IMR-90 (cell line): ENCODE results near the gene LDB2. TPM values are rescaled to one million over a fixed set of nuclear protein-coding genes. Genes with fewer than 3 reads are reported as not detected.
A peak's percentile ranks its signal among the peaks of the same experiment; 100 is the strongest.

Experiments
- ATAC-seq: fragments of 200-7000 bp; cut with Tn5 transposase; 2 replicates; pipeline ENCODE4 v1.9.1; 2020; ENCODE audit warnings: low read depth, mild to moderate bottlenecking, moderate library complexity
- BruUV-seq: library from RNA; stranded (reverse); fragments of 400-500 nt; replicated peaks from 2 replicates; lab custom pipeline; 2021; lab: Mats Ljungman, UMichigan
- CTCF ChIA-PET: fragments of 300-600 bp; formaldehyde crosslinking; extraction: SDS; loops from one replicate; lab custom pipeline; 2021; ENCODE audit warnings: antibody characterized with exemption; lab: Yijun Ruan, JAX
- POLR2A ChIA-PET: fragments of 300-600 bp; sonication (Branson Sonifier 250); formaldehyde crosslinking; loops from one replicate; lab custom pipeline; 2022; ENCODE audit warnings: antibody characterized with exemption; ENCODE audit not compliant: unreplicated experiment; lab: Charles Lee
- DNase-seq: peaks from one replicate; pipeline ENCODE4 v3.0.0; 2013
- H2AFZ ChIP-seq: replicated peaks from 2 replicates; pipeline ENCODE3; 2013; ENCODE audit warnings: low read length, mild to moderate bottlenecking; ENCODE audit not compliant: poor library complexity
- H2AK5ac ChIP-seq: 2 replicates; pipeline ENCODE4 v1.6.1; 2013; ENCODE audit warnings: low read depth, low read length, inconsistent platforms
- H2AK9ac ChIP-seq: replicated peaks from 2 replicates; pipeline ENCODE3; 2013; ENCODE audit warnings: mild to moderate bottlenecking, low read depth, low read length, moderate library complexity; ENCODE audit not compliant: poor library complexity
- H2BK120ac ChIP-seq: 2 replicates; pipeline ENCODE4 v1.6.1; 2013; ENCODE audit warnings: low read depth, low read length, inconsistent platforms
- H2BK15ac ChIP-seq: 3 replicates; pipeline ENCODE4 v1.6.1; 2013; ENCODE audit warnings: low read depth, low read length, inconsistent platforms
- H2BK20ac ChIP-seq: 2 replicates; pipeline ENCODE4 v1.6.1; 2013; ENCODE audit warnings: low read depth, mild to moderate bottlenecking, inconsistent platforms, low read length, moderate library complexity
- H2BK5ac ChIP-seq: 2 replicates; pipeline ENCODE4 v1.6.1; 2013; ENCODE audit warnings: mild to moderate bottlenecking, low read depth, low read length, inconsistent platforms; ENCODE audit not compliant: poor library complexity, severe bottlenecking
- H3K14ac ChIP-seq: replicated peaks from 2 replicates; pipeline ENCODE4 v1.6.1; 2013; ENCODE audit warnings: low read depth, low read length, inconsistent platforms
- H3K18ac ChIP-seq: 2 replicates; pipeline ENCODE4 v1.6.1; 2013; ENCODE audit warnings: low read depth, low read length, control low read depth
- H3K23ac ChIP-seq: 2 replicates; pipeline ENCODE4 v1.6.1; 2013; ENCODE audit warnings: low read depth, low read length, inconsistent platforms
- H3K27ac ChIP-seq: 2 replicates; pipeline ENCODE4 v1.5.1; 2013; ENCODE audit warnings: mild to moderate bottlenecking, control low read depth, low read length; ENCODE audit not compliant: insufficient read depth
- H3K27me3 ChIP-seq: 2 replicates; pipeline ENCODE4 v1.6.1; 2013; ENCODE audit warnings: low read length; ENCODE audit not compliant: control insufficient read depth, insufficient read depth
- H3K36me3 ChIP-seq: 2 replicates; pipeline ENCODE4 v1.6.1; 2013; ENCODE audit warnings: low read length, mixed read lengths; ENCODE audit not compliant: control insufficient read depth, insufficient read depth
- H3K4ac ChIP-seq: 2 replicates; pipeline ENCODE4 v1.6.1; 2013; ENCODE audit warnings: low read depth, low read length, inconsistent platforms
- H3K4me1 ChIP-seq: 2 replicates; pipeline ENCODE4 v1.6.1; 2013; ENCODE audit warnings: low read length, mixed read lengths; ENCODE audit not compliant: control insufficient read depth, insufficient read depth
- H3K4me2 ChIP-seq: 2 replicates; pipeline ENCODE4 v1.6.1; 2013; ENCODE audit warnings: low read depth, mild to moderate bottlenecking, control low read depth, low read length, moderate library complexity
- H3K4me3 ChIP-seq: 2 replicates; pipeline ENCODE4 v1.5.1; 2013; ENCODE audit warnings: low read depth, mild to moderate bottlenecking, control low read depth, low read length, moderate library complexity; ENCODE audit not compliant: insufficient read depth
- H3K56ac ChIP-seq: 2 replicates; pipeline ENCODE4 v1.6.1; 2013; ENCODE audit warnings: low read length, inconsistent platforms; ENCODE audit not compliant: insufficient read depth; ENCODE audit errors: extremely low read depth
- H3K79me1 ChIP-seq, 2 experiments: 2 replicates each; pipeline ENCODE4 v1.6.1; 2013; ENCODE audit warnings: low read length in 2 of 2, inconsistent platforms in 1 of 2, low read depth in 1 of 2
- H3K9ac ChIP-seq: 2 replicates; pipeline ENCODE4 v1.6.1; 2013; ENCODE audit warnings: low read depth, low read length, control low read depth
- H3K9me1 ChIP-seq: 2 replicates; pipeline ENCODE4 v1.6.1; 2013; ENCODE audit warnings: low read length, inconsistent platforms; ENCODE audit not compliant: insufficient read depth
- H3K9me3 ChIP-seq: 2 replicates; pipeline ENCODE4 v1.6.1; 2013; ENCODE audit warnings: low read length; ENCODE audit not compliant: control insufficient read depth, insufficient read depth
- H4K20me1 ChIP-seq: 2 replicates; pipeline ENCODE4 v1.6.1; 2013; ENCODE audit warnings: low read length, inconsistent platforms; ENCODE audit not compliant: insufficient read depth
- H4K5ac ChIP-seq: 2 replicates; pipeline ENCODE4 v1.6.1; 2013; ENCODE audit warnings: mild to moderate bottlenecking, low read depth, low read length, control low read depth
- H4K8ac ChIP-seq, 2 experiments: 2 replicates each; pipeline ENCODE4 v1.6.1; 2013; ENCODE audit warnings: low read depth in 2 of 2, low read length in 2 of 2, control low read depth in 1 of 2, inconsistent platforms in 1 of 2
- H4K91ac ChIP-seq: 2 replicates; pipeline ENCODE4 v1.6.1; 2013; ENCODE audit warnings: low read depth, low read length, inconsistent platforms; ENCODE audit not compliant: insufficient read depth
- CHD1 ChIP-seq: IDR thresholded peaks from 2 replicates; pipeline ENCODE4 v1.6.1; 2012; ENCODE audit warnings: low read depth, low read length, improper control_type of control experiment
- USF2 ChIP-seq: fragments of 150-350 bp; IDR thresholded peaks from 2 replicates; pipeline ENCODE4 v1.6.1; 2017; ENCODE audit warnings: mild to moderate bottlenecking, antibody characterized with exemption, low read length, low read depth
- WGBS, 2 experiments: methylation state at CpG; one replicate each; pipeline versions ENCODE4 v1.1.5 to v1.1.7; 2013; ENCODE audit warnings: missing lambda C conversion rate in 2 of 2; ENCODE audit not compliant: insufficient read length in 1 of 2; ENCODE audit errors: extremely low coverage in 2 of 2; 5-methylcytosine and 5-hydroxymethylcytosine counted together
- dilution Hi-C: fragments of 300-500 bp; cut with HindIII; formaldehyde crosslinking; loops from one replicate; pipeline ENCODE4 v1.14.3; 2018; ENCODE audit warnings: low sequenced_read_pairs; ENCODE audit not compliant: unreplicated experiment
- in situ Hi-C: fragments of 300-500 bp; cut with MboI; formaldehyde crosslinking; loops from 3 replicates; pipeline ENCODE4 v1.14.3; 2019; ENCODE audit warnings: low sequenced_read_pairs, inconsistent platforms, mixed read lengths
- intact Hi-C: fragments of 100-400 bp; cut with micrococcal nuclease; formaldehyde crosslinking; loops from 2 replicates; pipeline ENCODE4 v1.10.0; 2022
- polyA plus RNA-seq, 3 experiments: library from polyadenylated mRNA; depleted of rRNA; stranded (reverse); fragments of >200 nt; gene quantifications; 2 replicates each; pipeline ENCODE4 v1.2.3, GENCODE V29; 2012; ENCODE audit warnings: low replicate concordance in 1 of 3
- total RNA-seq: library from RNA; depleted of rRNA; stranded (reverse); fragments of >200 nt; gene quantifications from 2 replicates; pipeline ENCODE4 v1.2.3, GENCODE V29; 2012

The LDB2 gene
- total and polyA plus RNA-seq, 2 of the 4 experiments (the other 2 are of a cell fraction): 67.9 to 116 TPM

- no peaks in the 10 kb centered on the region for H3K9me3 ChIP-seq
- in situ Hi-C loops (no loop called here), dilution Hi-C loops (no loop called here), intact Hi-C loops (no loop called here)
- H3K27ac ChIP-seq: no peak overlapping the region
- no peak overlapping the region for H3K56ac ChIP-seq
- ChIA-PET POLR2A (no interaction called here), CTCF (interaction anchor here (0.6 to 1.2 kb wide), 2 partner anchors 16 to 27 kb away, joined by 4 read pairs; no protein-coding TSS in a partner anchor)
- peaks cover 3% of the 10 kb centered on the region for H3K4me1 ChIP-seq
- H2AK9ac ChIP-seq: no peak overlapping the region
- DNase-seq (peak; percentile 76), ATAC-seq (peak; percentile 59; the same call in 1 of the 2 replicates)
- 95% methylated on average over 3 of the region's 6 CpGs; no CpG with 5 or more reads in 1 of the 2 experiments for WGBS, 2 experiments
- peak overlapping the region; percentile 67 for H3K4ac ChIP-seq
- peak overlapping the region; percentile 54; the same call in 1 of the 2 replicates for H2AK5ac ChIP-seq
- no peak overlapping the region for H3K4me2 ChIP-seq
- no peaks in the 10 kb centered on the region for H4K20me1 ChIP-seq
- peak overlapping the region; percentile 52; the same call in 1 of the 2 replicates for H4K5ac ChIP-seq
- BruUV-seq: no TSS peak
- peak overlapping the region; percentile 46; the same call in 1 of the 2 replicates for H3K14ac ChIP-seq
- H3K18ac ChIP-seq: peak overlapping the region; percentile 22; the same call in 1 of the 2 replicates
- peak overlapping the region; percentile 62; the same call in 1 of the 2 replicates for H2BK20ac ChIP-seq
- peak overlapping the region; percentile 48 for H2AFZ ChIP-seq
- no peaks in the 10 kb centered on the region for H3K27me3 ChIP-seq
- peak overlapping the region; percentile 79 for H2BK120ac ChIP-seq
- H3K23ac ChIP-seq: no peak overlapping the region
- TF ChIP-seq USF2 (peak; percentile 90), CHD1 (no peak)
- peak overlapping the region; percentile 47; the same call in 1 of the 3 replicates for H2BK15ac ChIP-seq
- H2BK5ac ChIP-seq: peak overlapping the region; percentile 36
- peak overlapping the region; percentile 64 to 83; a peak in 2 of 4 replicates for H4K8ac ChIP-seq
- H3K36me3 ChIP-seq: no peaks in the 10 kb centered on the region
- H3K9ac ChIP-seq: no peak overlapping the region
- H4K91ac ChIP-seq: peak overlapping the region; percentile 36
- H3K79me1 ChIP-seq: no peaks in the 10 kb centered on the region
- H3K9me1 ChIP-seq: 0 out of 2 replicates have a peak, but pooled peaks cover 5% of the 10 kb centered on the region
- no peak overlapping the region for H3K4me3 ChIP-seq
Measured at GRCh38 chr4:16597845-16598596, 300.4 kb downstream of the LDB2 start.
